ENCODE data around the gene C2orf69. TPM values are rescaled to one million over a fixed set of nuclear protein-coding genes. Genes with fewer than 3 reads are reported as not detected.

The C2orf69 gene
- total RNA-seq, 1 experiment from 2014 or later: 21.6 TPM

DNA sequence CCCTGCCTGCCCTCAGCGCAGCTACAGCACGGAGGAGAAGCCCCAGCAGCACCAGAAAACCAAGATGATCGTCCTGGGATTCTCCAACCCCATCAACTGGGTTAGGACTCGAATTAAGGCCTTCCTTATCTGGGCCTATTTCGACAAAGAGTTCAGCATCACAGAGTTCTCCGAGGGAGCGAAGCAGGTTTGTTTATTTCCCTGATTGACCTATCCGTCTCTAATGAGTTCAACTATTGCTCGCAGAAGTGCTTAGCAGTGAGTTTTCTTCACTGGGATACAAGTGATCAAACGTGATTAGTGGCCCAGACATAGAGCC, 44.9 kb downstream of the C2orf69 start:
- CTCF ChIA-PET: no interaction called here
- H2AFZ ChIP-seq (ENCODE audit: low read depth, low read length, poor library complexity, severe bottlenecking): peak overlapping the region; percentile 77
- DNase-seq (ENCODE audit: low read depth, low spot score): no peak

DNA sequence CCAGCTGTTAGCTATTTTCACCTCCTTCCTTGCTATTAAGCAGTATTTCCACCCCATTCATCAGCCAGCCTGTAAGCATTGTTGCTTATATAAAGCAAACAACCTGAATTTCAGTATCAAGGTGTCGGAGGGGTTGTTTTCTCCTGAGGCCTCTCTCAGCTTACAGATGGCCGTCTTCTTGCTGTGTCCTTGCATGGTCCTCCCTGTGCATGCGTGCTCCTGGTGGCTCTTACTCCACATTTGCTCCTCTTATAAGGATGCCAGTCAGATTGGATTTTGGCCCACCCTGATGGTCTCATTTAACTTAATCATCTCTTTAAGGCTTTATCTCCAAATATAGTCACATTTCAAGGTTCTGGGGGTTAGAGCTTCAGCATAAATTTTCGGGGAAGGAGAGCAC, 46.9 kb downstream of the C2orf69 start:
- peaks cover 22 to 23% of the 10 kb centered on the region in 2 experiments; a peak in 3 of 4 replicates for H3K36me3 ChIP-seq (ENCODE audit: control insufficient read depth in 1 of 2, insufficient read depth in 2 of 2, low read length in 2 of 2)
- no peaks in the 10 kb centered on the region for H3K27me3 ChIP-seq (ENCODE audit: insufficient read depth, low read length)
- ChIA-PET CTCF (no interaction called here), POLR2A (no interaction called here), RAD21 (ENCODE audit: low non-redundant PET in 1 of 2, low total read pairs in 2 of 2, uncharacterized antibody in 2 of 2, unreplicated experiment in 2 of 2) (no interaction called here)
- no peak for ATAC-seq
- H3K9me3 ChIP-seq (ENCODE audit: control insufficient read depth in 1 of 2, insufficient read depth in 1 of 2, low read depth in 1 of 2, low read length in 2 of 2): no peaks in the 10 kb centered on the region
- H3K9me2 ChIP-seq (ENCODE audit: insufficient read depth): no peaks in the 10 kb centered on the region
- H2AFZ ChIP-seq (ENCODE audit: low read depth, low read length, poor library complexity, severe bottlenecking): no peak overlapping the region
- H3K9ac ChIP-seq (ENCODE audit: low read length): no peak overlapping the region
- no peak overlapping the region for H3K4me3 ChIP-seq (replicated peaks in 1 of 2; ENCODE audit: low read depth in 1 of 2, low read length in 2 of 2)
- no peak overlapping the region for H3K27ac ChIP-seq (ENCODE audit: low read depth, low read length)
- DNase-seq (ENCODE audit: low read depth, low spot score): no peak
- BruUV-seq (replicated peaks): no TSS peak
- intact Hi-C loops (cut with micrococcal nuclease): no loop called here
- H3K4me1 ChIP-seq (ENCODE audit: control insufficient read depth in 1 of 2, insufficient read depth in 2 of 2, low read length in 2 of 2): peaks cover 7 to 16% of the 10 kb centered on the region in 2 experiments; a peak in 2 of 4 replicates
- TF ChIP-seq, protein P1, sequence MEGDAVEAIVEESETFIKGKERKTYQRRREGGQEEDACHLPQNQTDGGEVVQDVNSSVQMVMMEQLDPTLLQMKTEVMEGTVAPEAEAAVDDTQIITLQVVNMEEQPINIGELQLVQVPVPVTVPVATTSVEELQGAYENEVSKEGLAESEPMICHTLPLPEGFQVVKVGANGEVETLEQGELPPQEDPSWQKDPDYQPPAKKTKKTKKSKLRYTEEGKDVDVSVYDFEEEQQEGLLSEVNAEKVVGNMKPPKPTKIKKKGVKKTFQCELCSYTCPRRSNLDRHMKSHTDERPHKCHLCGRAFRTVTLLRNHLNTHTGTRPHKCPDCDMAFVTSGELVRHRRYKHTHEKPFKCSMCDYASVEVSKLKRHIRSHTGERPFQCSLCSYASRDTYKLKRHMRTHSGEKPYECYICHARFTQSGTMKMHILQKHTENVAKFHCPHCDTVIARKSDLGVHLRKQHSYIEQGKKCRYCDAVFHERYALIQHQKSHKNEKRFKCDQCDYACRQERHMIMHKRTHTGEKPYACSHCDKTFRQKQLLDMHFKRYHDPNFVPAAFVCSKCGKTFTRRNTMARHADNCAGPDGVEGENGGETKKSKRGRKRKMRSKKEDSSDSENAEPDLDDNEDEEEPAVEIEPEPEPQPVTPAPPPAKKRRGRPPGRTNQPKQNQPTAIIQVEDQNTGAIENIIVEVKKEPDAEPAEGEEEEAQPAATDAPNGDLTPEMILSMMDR (IDR thresholded peaks at IDR 0.05 in 2 of 3, conservative IDR thresholded peaks at IDR 0.05 in 1 of 3; ENCODE audit: borderline replicate concordance in 1 of 3, insufficient read depth in 1 of 3, low read depth in 2 of 3, low read length in 2 of 3): no peak
- TF ChIP-seq, protein P2, sequence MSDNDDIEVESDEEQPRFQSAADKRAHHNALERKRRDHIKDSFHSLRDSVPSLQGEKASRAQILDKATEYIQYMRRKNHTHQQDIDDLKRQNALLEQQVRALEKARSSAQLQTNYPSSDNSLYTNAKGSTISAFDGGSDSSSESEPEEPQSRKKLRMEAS (IDR thresholded peaks at IDR 0.05): no peak
- TF ChIP-seq CBX3 (IDR thresholded peaks at IDR 0.05; ENCODE audit: low read depth): no peak
- no peaks in the 10 kb centered on the region for H4K20me1 ChIP-seq (ENCODE audit: insufficient read depth)
- peaks cover 70% of the 10 kb centered on the region for H3K79me2 ChIP-seq (ENCODE audit: insufficient read depth, low read length)
- H3K4me2 ChIP-seq (ENCODE audit: low read length): no peak overlapping the region

More for the DNA sequence above, 44.9 kb downstream of the C2orf69 start:
- no peaks in the 10 kb centered on the region for H3K9me3 ChIP-seq (ENCODE audit: control insufficient read depth in 1 of 2, insufficient read depth in 1 of 2, low read depth in 1 of 2, low read length in 2 of 2)
- peak overlapping the region; percentile 82 to 88 for H3K4me3 ChIP-seq (replicated peaks in 1 of 2; ENCODE audit: low read depth in 1 of 2, low read length in 2 of 2)
- peaks cover 85% of the 10 kb centered on the region for H3K79me2 ChIP-seq (ENCODE audit: insufficient read depth, low read length)
- H3K27me3 ChIP-seq (ENCODE audit: insufficient read depth, low read length): no peaks in the 10 kb centered on the region
- no TSS peak for BruUV-seq (replicated peaks)
- RAD21 ChIA-PET (ENCODE audit: low non-redundant PET in 1 of 2, low total read pairs in 2 of 2, uncharacterized antibody in 2 of 2, unreplicated experiment in 2 of 2): no interaction called here
- H3K36me3 ChIP-seq (ENCODE audit: control insufficient read depth in 1 of 2, insufficient read depth in 2 of 2, low read length in 2 of 2): peaks cover 11 to 14% of the 10 kb centered on the region in 2 experiments; a peak in 3 of 4 replicates
- intact Hi-C loops (cut with micrococcal nuclease): no loop called here
- POLR2A ChIA-PET: no interaction called here
- no peaks in the 10 kb centered on the region for H4K20me1 ChIP-seq (ENCODE audit: insufficient read depth)
- no peaks in the 10 kb centered on the region for H3K9me2 ChIP-seq (ENCODE audit: insufficient read depth)
- no peak for ATAC-seq
- H3K4me2 ChIP-seq (ENCODE audit: low read length): peak overlapping the region; percentile 89
- peak overlapping the region; percentile 92 for H3K9ac ChIP-seq (ENCODE audit: low read length)
- peaks cover 7 to 16% of the 10 kb centered on the region in 2 experiments; a peak in 2 of 4 replicates for H3K4me1 ChIP-seq (ENCODE audit: control insufficient read depth in 1 of 2, insufficient read depth in 2 of 2, low read length in 2 of 2)
- H3K27ac ChIP-seq (ENCODE audit: low read depth, low read length): peak overlapping the region; percentile 84
- TF ChIP-seq, protein P2 (IDR thresholded peaks at IDR 0.05): no peak
- TF ChIP-seq ZNF274 (IDR thresholded peaks at IDR 0.05; ENCODE audit: low read depth, low read length) (no peak), FOSL1 (IDR thresholded peaks at IDR 0.05; ENCODE audit: low read depth) (no peak), YY1 (IDR thresholded peaks at IDR 0.05; ENCODE audit: extremely low read depth, insufficient replicate concordance, low read depth, low read length) (no peak), ZFX (IDR thresholded peaks at IDR 0.05) (peak; percentile 78), EGR1 (IDR thresholded peaks at IDR 0.05; ENCODE audit: low read depth) (no peak)

Data from HCT116 (cell line).